ENCODE results near the gene NKAIN2. TPM values are rescaled to one million over a fixed set of nuclear protein-coding genes. Genes with fewer than 3 reads are reported as not detected.

Gene NKAIN2
- total and polyA plus RNA-seq, 2 donors (not counting 3 experiments of a cell fraction or from before 2014, with no cell fraction given) = 0.03 TPM; not detected in 1

- ChIA-PET POLR2A (no interaction called here), CTCF (interaction anchor here (0.9 to 1.6 kb wide), 3 partner anchors 160 to 1048 kb away, joined by 3 to 4 read pairs (median 4); no protein-coding TSS in a partner anchor)
- no peak for DNase-seq (ENCODE audit: low read depth, low spot score)
- Histone ChIP-seq H4K20me1 (replicated peaks; ENCODE audit: control insufficient read depth, extremely low read depth, insufficient read depth, low read length) (no peaks in the 10 kb centered on the region), H3K9me3 (replicated peaks; ENCODE audit: control insufficient read depth, insufficient read depth, low read length) (no peaks in the 10 kb centered on the region), H3K4me3 (replicated peaks in 1 of 3; ENCODE audit: insufficient read depth in 1 of 3, low read depth in 1 of 3, low read length in 3 of 3) (no peak overlapping the region), H3K27ac (ENCODE audit: insufficient read depth, low read depth, low read length) (no peak overlapping the region), H2AFZ (ENCODE audit: low read depth, low read length) (no peak overlapping the region), H3K27me3 (ENCODE audit: control insufficient read depth in 2 of 2, insufficient read depth in 2 of 2, low read length in 2 of 2) (peaks cover 15 to 20% of the 10 kb centered on the region in 2 experiments), H3K4me1 (ENCODE audit: control insufficient read depth, extremely low read depth, insufficient read depth, low read length) (peaks cover 9% of the 10 kb centered on the region), H3K79me2 (ENCODE audit: control insufficient read depth, insufficient read depth, low read length) (no peaks in the 10 kb centered on the region), H3K4me2 (ENCODE audit: insufficient read depth, low read length) (no peak overlapping the region), H3K9ac (replicated peaks; ENCODE audit: extremely low read depth, insufficient read depth, low read length) (no peak overlapping the region), H3K36me3 (ENCODE audit: control insufficient read depth in 2 of 2, extremely low read depth in 1 of 2, insufficient read depth in 2 of 2, low read length in 2 of 2) (no peaks in the 10 kb centered on the region), H3K9me1 (replicated peaks; ENCODE audit: control insufficient read depth, extremely low read depth, insufficient read depth, low read length) (no peaks in the 10 kb centered on the region)
- no peak for FAIRE-seq
- intact Hi-C loops (cut with micrococcal nuclease) = loop anchor here (10.0 kb wide), 2 partner anchors 418 to 678 kb away; no protein-coding TSS in a partner anchor
- no TSS peak for BruUV-seq (replicated peaks)
- dilution Hi-C loops (cut with MboI; ENCODE audit: extremely low pct_ligation_motif_present, low sequenced_read_pairs) = no loop called here
- no peak for TF ChIP-seq CTCF (IDR thresholded peaks at IDR 0.05; ENCODE audit: extremely low read depth in 1 of 2, insufficient read depth in 1 of 2, low read depth in 1 of 2, low read length in 2 of 2)
- TF ChIP-seq JUN (IDR thresholded peaks at IDR 0.05; ENCODE audit: borderline replicate concordance, insufficient read depth, insufficient read length, low read depth) = no peak
- no peak for TF ChIP-seq EZH2 (IDR thresholded peaks at IDR 0.05; ENCODE audit: borderline replicate concordance, low read depth, low read length, severe bottlenecking)
- TF ChIP-seq POLR2A (IDR thresholded peaks at IDR 0.05; ENCODE audit: low read depth, low read length) = no peak
- no peak for TF ChIP-seq MYC (IDR thresholded peaks at IDR 0.05; ENCODE audit: low read depth, low read length)
- TF ChIP-seq FOS (IDR thresholded peaks at IDR 0.05; ENCODE audit: borderline replicate concordance, insufficient read depth, low read length) = no peak
- TF ChIP-seq GATA2 (IDR thresholded peaks at IDR 0.05; ENCODE audit: insufficient read depth, insufficient read length, low read depth, low read length) = no peak
- no peak for TF ChIP-seq MAX (IDR thresholded peaks at IDR 0.05; ENCODE audit: insufficient read depth, insufficient read length)
Observed at GRCh38 chr6:123806561-123806960, 2.9 kb downstream of the NKAIN2 start.
